SHP77 (cell line): ENCODE data around the gene AR.
A peak's percentile ranks its signal among the peaks of the same experiment; 100 is the strongest.

ENCODE experiments used
- DNase-seq, 2 experiments: peaks; one replicate each; lab custom pipeline; 2025; lab: John Stamatoyannopoulos, UW

Gene AR

GRCh38 chrX:67543818-67544217 is at the start of gene AR:
TSS of gene AR (plus strand) at chrX:67544021. CDS start at chrX:67545147, 1,126 bp downstream.
- DNase-seq = no peak

GRCh38 chrX:67500617-67501016 is 43.2 kb upstream of the AR start:
- DNase-seq = no peak

GRCh38 chrX:67503004-67503403 is 40.8 kb upstream of the AR start:
- DNase-seq = no peak

- DNase-seq = no peak
Observed at GRCh38 chrX:67503453-67503852, 40.4 kb upstream of the AR start.

GRCh38 chrX:67520671-67521070 is 23.1 kb upstream of the AR start:
- no peak for DNase-seq

GRCh38 chrX:67523002-67523681 is 20.7 kb upstream of the AR start:
- DNase-seq = no peak

- no peak for DNase-seq
Observed at GRCh38 chrX:67523932-67524331, 19.9 kb upstream of the AR start.

- DNase-seq = no peak
Observed at GRCh38 chrX:67524428-67524827, 19.4 kb upstream of the AR start.

GRCh38 chrX:67524950-67525691 is 18.7 kb upstream of the AR start:
- no peak for DNase-seq

- no peak for DNase-seq
Observed at GRCh38 chrX:67536564-67536963, 7.3 kb upstream of the AR start.

- DNase-seq = no peak
Observed at GRCh38 chrX:67538383-67538782, 5.4 kb upstream of the AR start.

GRCh38 chrX:67544281-67545035 is 637 bp downstream of the AR start:
- no peak for DNase-seq

- DNase-seq = no peak
Observed at GRCh38 chrX:67545036-67545821, 1.4 kb downstream of the AR start.

GRCh38 chrX:67545893-67546495 is 2.2 kb downstream of the AR start:
- no peak for DNase-seq

- no peak for DNase-seq
Observed at GRCh38 chrX:67546496-67547423, 2.9 kb downstream of the AR start.

- DNase-seq = peak in 1 of 2 experiments; percentile 9
Observed at GRCh38 chrX:67555578-67556203, 11.9 kb downstream of the AR start.

- no peak for DNase-seq
Observed at GRCh38 chrX:67558267-67558666, 14.4 kb downstream of the AR start.

- no peak for DNase-seq
Observed at GRCh38 chrX:67563469-67564448, 19.9 kb downstream of the AR start.

- no peak for DNase-seq
Observed at GRCh38 chrX:67564475-67564874, 20.7 kb downstream of the AR start.
